ENCODE data around the gene RSPO4. TPM values are rescaled to one million over a fixed set of nuclear protein-coding genes. Genes with fewer than 3 reads are reported as not detected.

The RSPO4 gene
- total and polyA plus RNA-seq, 2 donors (not counting 3 experiments of a cell fraction or from before 2014, with no cell fraction given) = not detected

DNA sequence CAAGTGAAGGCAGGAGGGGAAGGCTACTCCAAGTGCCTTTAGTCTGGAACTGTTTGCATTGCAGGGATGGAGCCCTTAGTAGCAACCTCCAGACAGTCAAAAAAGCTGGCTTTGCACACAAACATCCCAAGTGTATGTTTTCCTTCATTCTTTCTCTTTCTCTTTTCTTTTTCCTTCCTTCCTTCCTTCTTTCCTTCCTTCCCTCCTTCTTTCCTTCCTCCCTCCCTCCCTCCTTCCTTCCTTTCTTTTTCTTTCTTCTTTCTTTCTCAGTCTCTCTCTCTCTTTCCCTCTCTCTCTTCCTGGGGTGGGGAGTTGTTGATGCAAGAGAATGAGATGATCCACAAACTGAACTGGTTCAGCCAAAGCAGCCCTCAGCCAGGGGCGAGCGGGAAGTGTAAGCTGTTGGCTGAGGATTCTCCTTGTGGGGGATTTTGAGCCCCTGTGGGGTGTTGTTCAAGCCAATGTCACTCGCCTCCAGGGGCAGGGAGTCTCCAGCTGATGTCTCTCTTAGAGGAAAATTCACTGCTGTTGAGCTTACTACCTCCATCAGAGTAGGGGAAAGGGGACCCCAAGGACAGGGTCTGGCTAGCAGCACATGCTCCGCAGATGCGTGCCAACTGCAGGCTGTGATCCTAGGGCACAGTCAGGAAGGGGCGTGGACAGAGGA, 11.7 kb downstream of the RSPO4 start:
- H3K4me3 ChIP-seq (replicated peaks in 1 of 3; ENCODE audit: insufficient read depth in 1 of 3, low read depth in 1 of 3, low read length in 3 of 3) = no peak overlapping the region
- H3K36me3 ChIP-seq (ENCODE audit: control insufficient read depth in 2 of 2, extremely low read depth in 1 of 2, insufficient read depth in 2 of 2, low read length in 2 of 2) = no peaks in the 10 kb centered on the region
- ChIA-PET POLR2A (no interaction called here), CTCF (interaction anchor here (1.2 kb wide), 1 partner anchor 118 kb away, joined by 4 read pairs; no protein-coding TSS in a partner anchor)
- dilution Hi-C loops (cut with MboI; ENCODE audit: extremely low pct_ligation_motif_present, low sequenced_read_pairs) (no loop called here), intact Hi-C loops (cut with micrococcal nuclease) (no loop called here)
- H4K20me1 ChIP-seq (replicated peaks; ENCODE audit: control insufficient read depth, extremely low read depth, insufficient read depth, low read length) = no peaks in the 10 kb centered on the region
- no peak overlapping the region for H2AFZ ChIP-seq (ENCODE audit: low read depth, low read length)
- H3K27me3 ChIP-seq (ENCODE audit: control insufficient read depth in 2 of 2, insufficient read depth in 2 of 2, low read length in 2 of 2) = peaks cover 0 to 3% of the 10 kb centered on the region in 2 experiments
- BruUV-seq (replicated peaks) = no TSS peak
- no peak overlapping the region for H3K9ac ChIP-seq (replicated peaks; ENCODE audit: extremely low read depth, insufficient read depth, low read length)
- H3K4me1 ChIP-seq (ENCODE audit: control insufficient read depth, extremely low read depth, insufficient read depth, low read length) = no peaks in the 10 kb centered on the region
- FAIRE-seq (no peak), DNase-seq (ENCODE audit: low read depth, low spot score) (no peak)
- H3K27ac ChIP-seq (ENCODE audit: insufficient read depth, low read depth, low read length) = no peak overlapping the region
- H3K9me1 ChIP-seq (replicated peaks; ENCODE audit: control insufficient read depth, extremely low read depth, insufficient read depth, low read length) = no peaks in the 10 kb centered on the region
- H3K9me3 ChIP-seq (replicated peaks; ENCODE audit: control insufficient read depth, insufficient read depth, low read length) = no peaks in the 10 kb centered on the region
- no peaks in the 10 kb centered on the region for H3K79me2 ChIP-seq (ENCODE audit: control insufficient read depth, insufficient read depth, low read length)
- no peak overlapping the region for H3K4me2 ChIP-seq (ENCODE audit: insufficient read depth, low read length)
- TF ChIP-seq EZH2 (IDR thresholded peaks at IDR 0.05; ENCODE audit: borderline replicate concordance, low read depth, low read length, severe bottlenecking) (peak; percentile 24), FOS (IDR thresholded peaks at IDR 0.05; ENCODE audit: borderline replicate concordance, insufficient read depth, low read length) (no peak)

DNA sequence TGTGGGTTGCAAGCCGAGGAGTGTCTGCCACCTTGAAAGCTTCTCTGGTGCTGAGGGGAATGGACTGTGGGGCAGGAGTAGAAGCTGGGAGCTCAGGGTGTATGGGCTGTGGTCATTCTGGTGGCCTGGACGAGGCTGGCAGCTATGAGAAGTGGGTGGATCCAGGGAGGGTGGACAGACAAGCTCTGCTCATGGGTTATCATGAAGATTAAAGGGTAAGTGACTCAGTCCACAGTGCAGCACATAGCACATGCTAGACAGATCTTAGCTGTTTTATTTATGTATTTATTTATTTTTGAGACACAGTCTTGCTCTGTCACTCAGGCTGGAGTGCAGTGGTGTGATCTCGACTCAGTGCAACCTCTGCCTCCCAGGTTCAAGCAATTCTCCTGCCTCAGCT, 13.8 kb downstream of the RSPO4 start:
- FAIRE-seq (no peak), DNase-seq (ENCODE audit: low read depth, low spot score) (no peak)
- BruUV-seq (replicated peaks) = no TSS peak
- no peak overlapping the region for H3K4me3 ChIP-seq (replicated peaks in 1 of 3; ENCODE audit: insufficient read depth in 1 of 3, low read depth in 1 of 3, low read length in 3 of 3)
- H4K20me1 ChIP-seq (replicated peaks; ENCODE audit: control insufficient read depth, extremely low read depth, insufficient read depth, low read length) = no peaks in the 10 kb centered on the region
- no peak overlapping the region for H3K4me2 ChIP-seq (ENCODE audit: insufficient read depth, low read length)
- H2AFZ ChIP-seq (ENCODE audit: low read depth, low read length) = no peak overlapping the region
- dilution Hi-C loops (cut with MboI; ENCODE audit: extremely low pct_ligation_motif_present, low sequenced_read_pairs) (no loop called here), intact Hi-C loops (cut with micrococcal nuclease) (no loop called here)
- no peaks in the 10 kb centered on the region for H3K9me1 ChIP-seq (replicated peaks; ENCODE audit: control insufficient read depth, extremely low read depth, insufficient read depth, low read length)
- no peaks in the 10 kb centered on the region for H3K4me1 ChIP-seq (ENCODE audit: control insufficient read depth, extremely low read depth, insufficient read depth, low read length)
- no peaks in the 10 kb centered on the region for H3K79me2 ChIP-seq (ENCODE audit: control insufficient read depth, insufficient read depth, low read length)
- no peak for TF ChIP-seq CTCF (IDR thresholded peaks at IDR 0.05; ENCODE audit: extremely low read depth in 1 of 2, insufficient read depth in 1 of 2, low read depth in 1 of 2, low read length in 2 of 2)
- TF ChIP-seq JUN (IDR thresholded peaks at IDR 0.05; ENCODE audit: borderline replicate concordance, insufficient read depth, insufficient read length, low read depth) = no peak
- TF ChIP-seq EZH2 (IDR thresholded peaks at IDR 0.05; ENCODE audit: borderline replicate concordance, low read depth, low read length, severe bottlenecking) = no peak
- TF ChIP-seq POLR2A (IDR thresholded peaks at IDR 0.05; ENCODE audit: low read depth, low read length) = no peak
- no peak for TF ChIP-seq MYC (IDR thresholded peaks at IDR 0.05; ENCODE audit: low read depth, low read length)
- no peak for TF ChIP-seq POLR2AphosphoS5 (IDR thresholded peaks at IDR 0.05; ENCODE audit: insufficient read depth, low read depth, low read length)
- no peak for TF ChIP-seq FOS (IDR thresholded peaks at IDR 0.05; ENCODE audit: borderline replicate concordance, insufficient read depth, low read length)
- no peak for TF ChIP-seq MAX (IDR thresholded peaks at IDR 0.05; ENCODE audit: insufficient read depth, insufficient read length)
- no peak for TF ChIP-seq GATA2 (IDR thresholded peaks at IDR 0.05; ENCODE audit: insufficient read depth, insufficient read length, low read depth, low read length)
- ChIA-PET CTCF (interaction anchor here (1.3 kb wide), 1 partner anchor 16 kb away, joined by 3 read pairs; no protein-coding TSS in a partner anchor), POLR2A (no interaction called here)
- H3K9ac ChIP-seq (replicated peaks; ENCODE audit: extremely low read depth, insufficient read depth, low read length) = no peak overlapping the region
- no peaks in the 10 kb centered on the region for H3K36me3 ChIP-seq (ENCODE audit: control insufficient read depth in 2 of 2, extremely low read depth in 1 of 2, insufficient read depth in 2 of 2, low read length in 2 of 2)
- no peak overlapping the region for H3K27ac ChIP-seq (ENCODE audit: insufficient read depth, low read depth, low read length)
- H3K27me3 ChIP-seq (ENCODE audit: control insufficient read depth in 2 of 2, insufficient read depth in 2 of 2, low read length in 2 of 2) = peaks cover 0 to 3% of the 10 kb centered on the region in 2 experiments
- H3K9me3 ChIP-seq (replicated peaks; ENCODE audit: control insufficient read depth, insufficient read depth, low read length) = no peaks in the 10 kb centered on the region
